GM12878 (cell line): Measurements from ENCODE around the gene VIPR2.

Source experiments
- CBFB ChIP-seq: IDR thresholded peaks from 2 replicates; pipeline ENCODE4 v1.6.1; 2016; ENCODE audit warnings: antibody characterized with exemption, low read depth
- EP300 ChIP-seq, 2 experiments: fragments of 150-350 bp in 1 of 2; IDR thresholded peaks; 2 replicates each; pipeline ENCODE4 v1.6.1; 2011 to 2012; ENCODE audit warnings: low read depth in 2 of 2, low read length in 2 of 2, borderline replicate concordance in 1 of 2, improper control_type of control experiment in 1 of 2, inconsistent platforms in 1 of 2; ENCODE audit not compliant: control insufficient read depth in 1 of 2
- EZH2 ChIP-seq: IDR thresholded peaks from 2 replicates; pipeline ENCODE4 v1.6.1; 2012; ENCODE audit warnings: low read depth, mild to moderate bottlenecking, control low read depth, inconsistent platforms, low read length, borderline replicate concordance; ENCODE audit not compliant: control insufficient read depth
- FOXM1 ChIP-seq: IDR thresholded peaks from 2 replicates; pipeline ENCODE4 v1.6.1; 2012; ENCODE audit warnings: low read depth, mild to moderate bottlenecking, inconsistent platforms, low read length, moderate library complexity
- NFYB ChIP-seq: IDR thresholded peaks from 2 replicates; pipeline ENCODE4 v1.6.1; 2011; ENCODE audit warnings: low read depth, mild to moderate bottlenecking, low read length, improper control_type of control experiment, moderate library complexity; ENCODE audit not compliant: insufficient read depth
- POLR2AphosphoS5 ChIP-seq: IDR thresholded peaks from 2 replicates; pipeline ENCODE4 v1.6.1; 2011; ENCODE audit warnings: mild to moderate bottlenecking, low read length, inconsistent platforms
- RAD21 ChIP-seq: IDR thresholded peaks from 2 replicates; pipeline ENCODE4 v1.6.1; 2011; ENCODE audit warnings: mild to moderate bottlenecking, low read depth, low read length, moderate library complexity; ENCODE audit not compliant: insufficient read depth
- SP1 ChIP-seq: IDR thresholded peaks from one replicate; pipeline ENCODE4 v1.6.1; 2011; ENCODE audit warnings: low read depth, low read length
- ZSCAN29 ChIP-seq: fragments of 450-650 bp; IDR thresholded peaks from 2 replicates; pipeline ENCODE4 v1.6.1; 2017; ENCODE audit warnings: mild to moderate bottlenecking, moderate library complexity
- TF ChIP-seq, protein P1 (sequence below), 3 experiments: IDR thresholded peaks in 2 of 3; conservative IDR thresholded peaks in 1 of 3; 2 replicates each; pipeline ENCODE4 v1.5.1; 2011; ENCODE audit warnings: low read depth in 3 of 3, low read length in 3 of 3, mild to moderate bottlenecking in 3 of 3, control low read depth in 2 of 3, moderate library complexity in 2 of 3, inconsistent platforms in 1 of 3, mixed read lengths in 1 of 3; ENCODE audit not compliant: control insufficient read depth in 2 of 3, insufficient read depth in 1 of 3; ENCODE audit errors: extremely low read depth in 1 of 3

GRCh38 chr7:159139202-159139601 lies 5.5 kb downstream of the VIPR2 start:
- TF ChIP-seq SP1: no peak
- TF ChIP-seq EP300 (IDR thresholded peaks at IDR 0.05; ENCODE audit: borderline replicate concordance in 1 of 2, control insufficient read depth in 1 of 2, low read depth in 2 of 2, low read length in 2 of 2): no peak
- no peak for TF ChIP-seq EZH2
- no peak for TF ChIP-seq POLR2AphosphoS5
- no peak for TF ChIP-seq CBFB
- TF ChIP-seq NFYB: no peak
- TF ChIP-seq RAD21: no peak
- TF ChIP-seq, protein P1, sequence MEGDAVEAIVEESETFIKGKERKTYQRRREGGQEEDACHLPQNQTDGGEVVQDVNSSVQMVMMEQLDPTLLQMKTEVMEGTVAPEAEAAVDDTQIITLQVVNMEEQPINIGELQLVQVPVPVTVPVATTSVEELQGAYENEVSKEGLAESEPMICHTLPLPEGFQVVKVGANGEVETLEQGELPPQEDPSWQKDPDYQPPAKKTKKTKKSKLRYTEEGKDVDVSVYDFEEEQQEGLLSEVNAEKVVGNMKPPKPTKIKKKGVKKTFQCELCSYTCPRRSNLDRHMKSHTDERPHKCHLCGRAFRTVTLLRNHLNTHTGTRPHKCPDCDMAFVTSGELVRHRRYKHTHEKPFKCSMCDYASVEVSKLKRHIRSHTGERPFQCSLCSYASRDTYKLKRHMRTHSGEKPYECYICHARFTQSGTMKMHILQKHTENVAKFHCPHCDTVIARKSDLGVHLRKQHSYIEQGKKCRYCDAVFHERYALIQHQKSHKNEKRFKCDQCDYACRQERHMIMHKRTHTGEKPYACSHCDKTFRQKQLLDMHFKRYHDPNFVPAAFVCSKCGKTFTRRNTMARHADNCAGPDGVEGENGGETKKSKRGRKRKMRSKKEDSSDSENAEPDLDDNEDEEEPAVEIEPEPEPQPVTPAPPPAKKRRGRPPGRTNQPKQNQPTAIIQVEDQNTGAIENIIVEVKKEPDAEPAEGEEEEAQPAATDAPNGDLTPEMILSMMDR (IDR thresholded peaks at IDR 0.05 in 2 of 3, conservative IDR thresholded peaks at IDR 0.05 in 1 of 3; ENCODE audit: control insufficient read depth in 2 of 3, extremely low read depth in 1 of 3, insufficient read depth in 1 of 3, low read depth in 3 of 3, low read length in 3 of 3): no peak
- TF ChIP-seq FOXM1: no peak
- TF ChIP-seq ZSCAN29: no peak
